ENCODE results near the gene IFITM1. TPM values are rescaled to one million over a fixed set of nuclear protein-coding genes. Genes with fewer than 3 reads are reported as not detected.
"Not testable (repeated sequence)": the region's sequence is repeated elsewhere in the genome, so short reads cannot be mapped to it uniquely, and the experiment has no call there.

The IFITM1 gene
- total RNA-seq, 1 donor from 2014 or later = 344 TPM

- DNase-seq (ENCODE audit: low spot score) (peak; percentile 46), ATAC-seq (no peak)
- intact Hi-C loops (cut with DNase I) = no loop called here
These were observed 38.7 kb downstream of the IFITM1 start for GRCh38 chr11:352456-353031.

DNA sequence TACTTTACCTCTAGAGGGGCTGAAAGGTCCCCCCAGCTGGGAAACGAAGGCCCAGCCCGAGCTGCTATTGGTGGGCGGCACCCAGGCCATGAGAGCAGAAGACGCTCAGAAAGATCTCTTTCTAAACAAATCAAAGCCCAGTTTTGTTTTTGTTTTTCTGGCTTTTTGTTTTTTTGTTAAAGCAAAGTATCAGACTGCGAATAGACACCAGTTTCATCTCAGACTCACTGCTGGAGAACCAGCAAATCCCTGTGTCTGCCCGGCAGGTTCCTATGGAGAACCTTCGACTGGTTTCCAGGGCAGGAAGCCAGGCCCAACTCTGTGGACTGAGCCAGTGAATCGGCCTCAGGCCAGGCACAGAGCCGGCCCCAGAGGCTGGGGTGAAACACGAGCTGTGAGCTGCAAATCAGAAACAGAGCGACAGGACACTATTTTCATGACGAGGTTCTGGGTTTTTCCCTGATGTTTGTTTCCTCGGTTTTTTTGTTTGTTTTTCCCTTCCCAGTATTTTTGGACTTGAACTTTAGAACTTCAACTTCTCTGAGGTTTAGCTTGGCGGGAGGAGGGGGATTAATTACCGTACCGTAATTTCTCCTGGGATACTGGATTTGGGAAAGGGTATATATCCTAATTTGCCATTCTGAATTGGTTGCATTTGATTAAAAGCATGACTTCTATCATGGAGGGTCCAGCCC lies 39.5 kb downstream of the IFITM1 start:
- intact Hi-C loops (cut with DNase I) = no loop called here
- ATAC-seq = peak; percentile 78

DNA sequence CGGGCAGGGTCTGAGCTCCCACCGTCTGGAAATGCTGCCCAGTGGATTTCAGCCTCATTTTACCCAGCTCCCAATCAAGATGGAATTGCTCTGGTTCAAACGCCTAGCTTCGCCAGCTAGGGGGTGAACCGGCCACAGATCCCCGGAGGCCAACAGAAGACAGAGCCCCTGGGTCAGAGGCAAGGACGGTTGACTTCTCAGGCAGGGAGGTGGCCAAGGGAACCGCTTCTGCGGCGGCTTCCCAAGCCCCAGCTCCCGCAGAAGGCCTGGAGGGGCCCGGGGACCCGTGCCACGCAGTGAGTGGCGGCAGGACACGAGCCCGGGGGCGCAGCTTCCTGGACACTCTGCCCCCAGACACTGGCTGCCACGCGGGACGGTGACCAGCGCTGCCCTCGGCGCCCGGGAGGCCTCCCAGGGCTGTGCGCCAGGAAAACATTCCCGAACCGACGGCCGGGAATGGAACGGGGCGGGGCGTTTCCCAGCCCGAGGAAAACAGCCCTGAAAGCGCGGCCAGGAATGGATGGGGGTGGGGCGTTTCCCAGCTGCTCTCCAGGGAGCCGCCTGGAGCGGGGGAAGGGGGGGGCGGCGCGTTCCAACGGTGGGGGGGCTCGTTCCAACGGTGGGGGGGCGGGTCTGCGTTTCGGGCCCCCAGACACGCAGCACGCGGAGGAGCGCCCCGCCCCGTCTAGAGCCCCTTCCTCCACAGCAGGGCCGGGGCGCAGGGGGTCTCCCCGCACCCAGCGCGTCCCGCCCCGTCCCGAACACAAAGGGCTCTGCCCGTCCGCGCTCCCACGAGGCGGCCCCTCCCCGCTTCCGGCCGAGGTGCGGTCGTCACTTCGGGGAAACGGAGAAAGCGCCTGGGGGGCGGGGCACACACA lies 42.0 kb downstream of the IFITM1 start:
- intact Hi-C loops (cut with DNase I) = no loop called here
- DNase-seq (ENCODE audit: low spot score) (peak; percentile 98), ATAC-seq (peak; percentile 91)

More for the DNA sequence above, 39.5 kb downstream of the IFITM1 start:
- DNase-seq (ENCODE audit: low spot score) = peak; percentile 93

DNA sequence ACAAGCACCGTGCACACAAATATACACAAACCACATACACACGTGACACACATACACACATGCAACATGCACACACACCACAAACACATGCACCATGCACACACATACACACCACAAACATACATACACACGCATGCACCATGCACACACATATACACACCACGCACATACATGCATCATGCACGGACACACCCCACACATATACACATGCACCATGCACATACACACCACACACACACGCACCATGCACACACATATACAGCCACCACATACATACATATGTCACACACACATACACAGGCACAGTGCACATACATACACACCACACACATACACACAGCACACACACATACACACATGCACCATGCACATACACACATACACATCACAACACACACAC lies 42.8 kb downstream of the IFITM1 start:
- ATAC-seq (no peak), DNase-seq (ENCODE audit: low spot score) (peak; percentile 32)
- intact Hi-C loops (cut with DNase I) = no loop called here

- intact Hi-C loops (cut with DNase I) = no loop called here
- DNase-seq (ENCODE audit: low spot score) = peak; percentile 1
- ATAC-seq = no peak
These were observed 43.7 kb downstream of the IFITM1 start for GRCh38 chr11:357582-357981.

- DNase-seq (ENCODE audit: low spot score) = peak; percentile 55
- intact Hi-C loops (cut with DNase I) = no loop called here
- ATAC-seq = no peak
These were observed 44.4 kb downstream of the IFITM1 start for GRCh38 chr11:358129-358800.

DNA sequence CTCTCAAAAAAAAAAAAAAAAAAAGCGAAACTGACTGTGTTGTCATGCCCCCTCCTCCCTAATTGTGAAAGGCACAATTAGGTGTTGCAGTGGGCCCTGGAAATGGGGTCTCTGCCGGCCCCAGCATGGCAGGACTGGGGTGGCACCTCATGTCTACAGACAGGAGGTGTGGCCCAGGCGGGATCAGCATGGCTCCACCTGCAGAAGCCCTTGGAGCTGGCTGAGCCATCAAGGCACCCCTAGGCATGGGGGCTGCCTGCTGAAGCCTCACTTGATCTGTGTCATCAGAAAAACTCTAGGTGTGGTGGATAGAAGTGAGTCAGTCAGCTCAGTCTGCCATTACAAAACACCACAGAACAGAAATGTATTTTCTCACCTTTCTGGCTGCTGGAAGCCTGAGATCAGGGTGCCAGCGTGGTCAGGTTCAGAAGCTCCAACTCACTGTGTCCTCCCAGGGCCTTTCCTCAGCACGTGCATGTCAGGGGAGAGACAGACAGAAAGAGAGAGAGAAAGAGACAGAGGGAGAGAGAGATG lies 45.4 kb downstream of the IFITM1 start:
- intact Hi-C loops (cut with DNase I) = no loop called here
- ATAC-seq (no peak), DNase-seq (ENCODE audit: low spot score) (peak; percentile 51)

DNA sequence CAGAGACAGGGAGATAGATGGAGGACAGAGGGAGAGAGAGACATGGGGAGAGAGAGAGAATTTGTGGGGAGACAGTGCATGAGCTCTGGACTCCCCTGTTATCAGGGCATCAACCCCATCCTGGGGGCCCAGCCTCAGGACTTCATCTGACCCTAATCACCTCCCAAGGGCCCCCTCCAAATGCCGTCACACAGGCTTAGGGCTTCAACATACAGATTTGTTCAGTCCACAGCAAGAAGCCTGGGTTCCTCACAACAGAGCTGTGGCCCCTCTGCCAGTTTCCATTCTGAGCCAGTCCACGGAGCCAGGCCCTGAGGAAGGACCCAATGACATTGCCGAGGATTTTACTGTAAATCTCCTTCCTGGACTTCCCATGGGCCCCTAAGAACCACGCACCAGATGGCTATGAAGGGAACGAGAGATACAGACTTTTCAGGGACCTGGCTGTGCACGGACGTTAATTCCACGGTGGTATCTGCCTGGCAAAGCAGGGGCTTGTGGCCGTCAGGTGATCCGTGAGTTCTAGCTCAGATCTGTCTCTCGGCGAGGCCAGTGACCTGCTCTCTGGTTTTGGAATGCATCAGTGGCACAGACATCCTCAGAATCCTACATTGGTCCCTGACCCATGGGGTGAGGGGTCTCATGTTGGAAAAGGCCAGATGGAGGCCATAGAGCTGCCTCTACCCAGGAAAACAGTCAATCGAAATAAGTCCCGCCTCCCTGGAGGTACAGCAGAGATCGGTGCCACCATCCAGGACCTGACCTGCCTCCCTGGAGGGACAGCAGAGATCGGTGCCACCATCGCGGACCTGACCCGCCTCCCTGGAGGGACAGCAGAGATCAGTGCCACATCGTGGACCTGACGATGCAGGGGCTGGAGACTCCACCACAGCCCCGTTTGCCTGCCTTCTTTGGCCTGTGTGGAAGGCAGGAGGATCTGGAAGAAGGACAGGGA lies 46.8 kb downstream of the IFITM1 start:
- peak; percentile 52 for DNase-seq (ENCODE audit: low spot score)
- no peak for ATAC-seq
- intact Hi-C loops (cut with DNase I) = loop anchor here (5.0 kb wide), 1 partner anchor 63 kb away; the partner anchor contains the start of gene IFITM5

GRCh38 chr11:362642-363442 lies 49.0 kb downstream of the IFITM1 start:
- peak; percentile 20 for ATAC-seq
- DNase-seq (ENCODE audit: low spot score) = peak; percentile 59
- intact Hi-C loops (cut with DNase I) = loop anchor here (5.0 kb wide), 1 partner anchor 66 kb away; the partner anchor contains the start of gene IFITM5

- DNase-seq (ENCODE audit: low spot score) = peak; percentile 58
- intact Hi-C loops (cut with DNase I) = loop anchor here (5.0 kb wide), 1 partner anchor 66 kb away; the partner anchor contains the start of gene IFITM5
- not testable (repeated sequence) for ATAC-seq
These were observed 49.6 kb downstream of the IFITM1 start for GRCh38 chr11:363443-363805.

- ATAC-seq (no peak), DNase-seq (ENCODE audit: low spot score) (peak; percentile 60)
- intact Hi-C loops (cut with DNase I) = loop anchor here (5.0 kb wide), 1 partner anchor 67 kb away; the partner anchor contains the start of gene IFITM5
These were observed 50.3 kb downstream of the IFITM1 start for GRCh38 chr11:363948-364761.

Other genes with a start within 250 kb of the IFITM1 start
- not detected for gene SCGB1C1, start 121.0 kb upstream of the IFITM1 start, total RNA-seq
- gene BET1L, start 106.6 kb upstream of the IFITM1 start, total RNA-seq = 48.1 TPM
- gene RIC8A, start 106.3 kb upstream of the IFITM1 start, total RNA-seq = 74.7 TPM
- 21.7 TPM for gene SIRT3, start 77.7 kb upstream of the IFITM1 start, total RNA-seq
- gene PSMD13, start 77.1 kb upstream of the IFITM1 start, total RNA-seq = 79.4 TPM
- 0.36 TPM for gene NLRP6, start 35.6 kb upstream of the IFITM1 start, total RNA-seq
- gene PGGHG, start 24.9 kb upstream of the IFITM1 start, total RNA-seq = 60.3 TPM
- not detected for gene IFITM5, start 14.5 kb upstream of the IFITM1 start, total RNA-seq
- gene IFITM2, start 6.2 kb upstream of the IFITM1 start, total RNA-seq = 853 TPM
- gene IFITM3, start 6.8 kb downstream of the IFITM1 start, total RNA-seq = 1,044 TPM
- gene B4GALNT4, start 55.5 kb downstream of the IFITM1 start, total RNA-seq = 32.2 TPM
- gene PKP3, start 80.2 kb downstream of the IFITM1 start, total RNA-seq = 0.49 TPM
- gene SIGIRR, start 101.0 kb downstream of the IFITM1 start, total RNA-seq = 51.6 TPM
- 0.98 TPM for gene ANO9, start 128.0 kb downstream of the IFITM1 start, total RNA-seq
- gene PTDSS2, start 136.2 kb downstream of the IFITM1 start, total RNA-seq = 33.1 TPM
- 134 TPM for gene RNH1, start 193.2 kb downstream of the IFITM1 start, total RNA-seq
- 45.2 TPM for gene HRAS, start 221.5 kb downstream of the IFITM1 start, total RNA-seq
- gene LRRC56, start 223.5 kb downstream of the IFITM1 start, total RNA-seq = 1.4 TPM
- gene LMNTD2, start 246.7 kb downstream of the IFITM1 start, total RNA-seq = 1.3 TPM
- gene RASSF7, start 246.9 kb downstream of the IFITM1 start, total RNA-seq = 7.5 TPM

Data from sciatic nerve (tissue), 2 donors.